Activated naive CD8-positive, alpha-beta T cell treated with anti-CD3 and anti-CD28 coated beads, Interleukin-2, amount 10 ng/mL, durations not matched to agents 7 days and 5 days (primary cell): ENCODE data around the gene MAN2B1. TPM values are rescaled to one million over a fixed set of nuclear protein-coding genes. Genes with fewer than 3 reads are reported as not detected.
A peak's percentile ranks its signal among the peaks of the same experiment; 100 is the strongest.

Experiments
- ATAC-seq: fragments of 150-1000 bp; cut with Tn5 transposase; one replicate; pipeline ENCODE4 v1.10.0; 2021; ENCODE audit warnings: low read depth, moderate library complexity
- POLR2A ChIA-PET: fragments of 350-600 bp; sonication (Branson Sonifier 250); formaldehyde crosslinking; loops from one replicate; lab custom pipeline; 2021; ENCODE audit warnings: antibody characterized with exemption; lab: Charles Lee
- DNase-seq: peaks from one replicate; pipeline ENCODE4 v3.0.0; 2021
- H3K27ac Mint-ChIP-seq: one replicate; pipeline ENCODE4 v1.8.0; 2022; ENCODE audit warnings: mild to moderate bottlenecking, mixed read lengths
- H3K27me3 Mint-ChIP-seq: one replicate; pipeline ENCODE4 v1.8.0; 2022; ENCODE audit warnings: mild to moderate bottlenecking, moderate library complexity, mixed read lengths
- H3K36me3 Mint-ChIP-seq: one replicate; pipeline ENCODE4 v1.8.0; 2021; ENCODE audit warnings: mild to moderate bottlenecking, mixed read lengths
- H3K4me1 Mint-ChIP-seq: one replicate; pipeline ENCODE4 v1.8.0; 2021; ENCODE audit warnings: mixed read lengths
- H3K4me3 Mint-ChIP-seq: one replicate; pipeline ENCODE4 v1.8.0; 2022; ENCODE audit warnings: mild to moderate bottlenecking, moderate library complexity, mixed read lengths
- H3K9me3 Mint-ChIP-seq: one replicate; pipeline ENCODE4 v1.8.0; 2021; ENCODE audit warnings: mixed read lengths
- total RNA-seq, 2 experiments: library from RNA; stranded (reverse); gene quantifications; one replicate each; pipeline ENCODE4 v1.2.3, GENCODE V29; 2021

Gene MAN2B1
- total RNA-seq, 2 experiments from 2014 or later = 108 to 115 TPM

- Mint-ChIP-seq H3K27ac (no peak overlapping the region), H3K4me3 (no peak overlapping the region), H3K9me3 (peaks cover 2% of the 10 kb centered on the region), H3K4me1 (peaks cover 23% of the 10 kb centered on the region), H3K27me3 (no peaks in the 10 kb centered on the region), H3K36me3 (peaks cover 43% of the 10 kb centered on the region)
- POLR2A ChIA-PET = interaction anchor here (0.6 kb wide), 1 partner anchor 1134 kb away, joined by 3 read pairs; no protein-coding TSS in a partner anchor
- DNase-seq (no peak), ATAC-seq (no peak)
Observed at GRCh38 chr19:12617646-12618045, 48.9 kb downstream of the MAN2B1 start.

- peak overlapping the region; percentile 99 for H3K4me3 Mint-ChIP-seq
- no peaks in the 10 kb centered on the region for H3K27me3 Mint-ChIP-seq
- POLR2A ChIA-PET = interaction anchor here (0.6 to 2.0 kb wide), 8 partner anchors 12 to 180 kb away, joined by 3 to 8 read pairs (median 4); partner anchors contain the start of genes DHPS and JUNB
- peak overlapping the region; percentile 99 for H3K27ac Mint-ChIP-seq
- H3K9me3 Mint-ChIP-seq = no peaks in the 10 kb centered on the region
- ATAC-seq (no peak), DNase-seq (no peak)
- peaks cover 23% of the 10 kb centered on the region for H3K36me3 Mint-ChIP-seq
- peaks cover 30% of the 10 kb centered on the region for H3K4me1 Mint-ChIP-seq
Observed at GRCh38 chr19:12611361-12611699, 55.2 kb downstream of the MAN2B1 start.

- H3K4me1 Mint-ChIP-seq = peaks cover 26% of the 10 kb centered on the region
- no peaks in the 10 kb centered on the region for H3K9me3 Mint-ChIP-seq
- peak within 1 kb of the TSS; percentile 99 for H3K4me3 Mint-ChIP-seq
- DNase-seq (peak; percentile 91), ATAC-seq (peak; percentile 88)
- H3K36me3 Mint-ChIP-seq = peaks cover 18% of the 10 kb centered on the region
- POLR2A ChIA-PET = interaction anchor here (0.6 to 2.0 kb wide), 11 partner anchors 13 to 181 kb away, joined by 3 to 8 read pairs (median 3); partner anchors contain the start of genes DHPS, JUNB, MAN2B1 and WDR83
- no peaks in the 10 kb centered on the region for H3K27me3 Mint-ChIP-seq
- H3K27ac Mint-ChIP-seq = peak within 1 kb of the TSS; percentile 99
Observed at GRCh38 chr19:12610540-12611360, 55.8 kb downstream of the MAN2B1 start, which contains the start of the genes ZNF490 and ZNF791. Gene ZNF490 (minus strand): TSS chr19:12610813. CDS start chr19:12610680, 133 bp downstream. Gene ZNF791 (plus strand): TSS chr19:12610920. CDS start chr19:12611080, 160 bp downstream.

- no peak overlapping the region for H3K4me3 Mint-ChIP-seq
- H3K4me1 Mint-ChIP-seq = peaks cover 21% of the 10 kb centered on the region
- H3K9me3 Mint-ChIP-seq = no peaks in the 10 kb centered on the region
- ATAC-seq (no peak), DNase-seq (no peak)
- no peaks in the 10 kb centered on the region for H3K27me3 Mint-ChIP-seq
- H3K27ac Mint-ChIP-seq = no peak overlapping the region
- H3K36me3 Mint-ChIP-seq = peaks cover 16% of the 10 kb centered on the region
- POLR2A ChIA-PET = interaction anchor here (0.6 kb wide), 2 partner anchors 166 to 621 kb away, joined by 3 read pairs; no protein-coding TSS in a partner anchor
Observed at GRCh38 chr19:12607631-12608030, 58.9 kb downstream of the MAN2B1 start.

- POLR2A ChIA-PET = interaction anchor here (0.6 kb wide), 1 partner anchor 167 kb away, joined by 3 read pairs; no protein-coding TSS in a partner anchor
- no peak for DNase-seq
Observed at GRCh38 chr19:12606796-12607195, 59.7 kb downstream of the MAN2B1 start.

GRCh38 chr19:12603714-12604113 lies 62.8 kb downstream of the MAN2B1 start:
- peaks cover 12% of the 10 kb centered on the region for H3K4me1 Mint-ChIP-seq
- peaks cover 34% of the 10 kb centered on the region for H3K36me3 Mint-ChIP-seq
- H3K9me3 Mint-ChIP-seq = no peaks in the 10 kb centered on the region
- peak overlapping the region; percentile 16 for H3K4me3 Mint-ChIP-seq
- peak overlapping the region; percentile 61 for H3K27ac Mint-ChIP-seq
- peak; percentile 84 for ATAC-seq
- DNase-seq = no peak
- no peaks in the 10 kb centered on the region for H3K27me3 Mint-ChIP-seq
- POLR2A ChIA-PET = interaction anchor here (0.5 to 1.1 kb wide), 8 partner anchors 10 to 549 kb away, joined by 3 to 16 read pairs (median 3); a partner anchor contains a TSS

More at GRCh38 chr19:12606796-12607195, 59.7 kb downstream of the MAN2B1 start:
- no peaks in the 10 kb centered on the region for H3K27me3 Mint-ChIP-seq
- H3K9me3 Mint-ChIP-seq = no peaks in the 10 kb centered on the region
- no peak overlapping the region for H3K27ac Mint-ChIP-seq
- ATAC-seq = no peak
- H3K4me3 Mint-ChIP-seq = no peak overlapping the region
- H3K36me3 Mint-ChIP-seq = peaks cover 23% of the 10 kb centered on the region
- peaks cover 18% of the 10 kb centered on the region for H3K4me1 Mint-ChIP-seq

- Mint-ChIP-seq H3K27me3 (no peaks in the 10 kb centered on the region), H3K36me3 (peaks cover 38% of the 10 kb centered on the region), H3K4me1 (no peaks in the 10 kb centered on the region), H3K27ac (no peak overlapping the region), H3K9me3 (no peaks in the 10 kb centered on the region), H3K4me3 (no peak overlapping the region)
- POLR2A ChIA-PET = interaction anchor here (1.1 kb wide), 1 partner anchor 13 kb away, joined by 5 read pairs; the partner anchor contains the start of genes ZNF490 and ZNF791
- no peak for DNase-seq
- no peak for ATAC-seq
Observed at GRCh38 chr19:12597594-12597993, 68.9 kb downstream of the MAN2B1 start.

- H3K4me1 Mint-ChIP-seq = no peaks in the 10 kb centered on the region
- no peaks in the 10 kb centered on the region for H3K27me3 Mint-ChIP-seq
- POLR2A ChIA-PET = no interaction called here
- H3K4me3 Mint-ChIP-seq = no peak overlapping the region
- DNase-seq = no peak
- no peaks in the 10 kb centered on the region for H3K9me3 Mint-ChIP-seq
- no peak for ATAC-seq
- no peak overlapping the region for H3K27ac Mint-ChIP-seq
- peaks cover 32% of the 10 kb centered on the region for H3K36me3 Mint-ChIP-seq
Observed at GRCh38 chr19:12596927-12597548, 69.5 kb downstream of the MAN2B1 start.

Other genes starting within 250 kb of the MAN2B1 start
- 1 to 10 TPM; 6.9 to 7.1 TPM for gene ZNF443, start 225.7 kb downstream of the MAN2B1 start, total RNA-seq
- 1 to 10 TPM; 4.9 to 5.0 TPM for gene ZNF709, start 181.9 kb downstream of the MAN2B1 start, total RNA-seq
- 10 to 100 TPM; 18.1 to 19.0 TPM for gene ZNF564, start 115.3 kb downstream of the MAN2B1 start, total RNA-seq
- 10 to 100 TPM; 14.9 to 17.4 TPM for gene ZNF490, start 55.9 kb downstream of the MAN2B1 start, total RNA-seq
- gene ZNF791, start 55.8 kb downstream of the MAN2B1 start, total RNA-seq = 10 to 100 TPM; 37.1 to 42.7 TPM
- 10 to 100 TPM; 18.2 to 21.1 TPM for gene WDR83, start 65 bp upstream of the MAN2B1 start, total RNA-seq
- 100 to 1,000 TPM; 148 to 149 TPM for gene DHPS, start 15.1 kb upstream of the MAN2B1 start, total RNA-seq
- not detected for gene GNG14, start 21.3 kb upstream of the MAN2B1 start, total RNA-seq
- 1 to 10 TPM; 4.9 to 5.3 TPM for gene FBXW9, start 29.9 kb upstream of the MAN2B1 start, total RNA-seq
- gene TNPO2, start 57.2 kb upstream of the MAN2B1 start, total RNA-seq = 10 to 100 TPM; 80.8 to 81.9 TPM
- 100 to 1,000 TPM; 213 to 214 TPM for gene TRIR, start 67.9 kb upstream of the MAN2B1 start, total RNA-seq
- 10 to 100 TPM; 46.4 to 47.2 TPM for gene GET3, start 70.8 kb upstream of the MAN2B1 start, total RNA-seq
- not detected for gene BEST2, start 85.0 kb upstream of the MAN2B1 start, total RNA-seq
- 10 to 100 TPM; 20.0 to 20.3 TPM for gene HOOK2, start 108.8 kb upstream of the MAN2B1 start, total RNA-seq
- 10 to 100 TPM; 82.7 to 84.6 TPM for gene JUNB, start 124.7 kb upstream of the MAN2B1 start, total RNA-seq
- gene PRDX2, start 135.1 kb upstream of the MAN2B1 start, total RNA-seq = 100 to 1,000 TPM; 170 to 181 TPM
- 10 to 100 TPM in 1 of 2 experiments, 1 to 10 TPM in 1; 5.8 to 10.8 TPM for gene THSD8, start 135.3 kb upstream of the MAN2B1 start, total RNA-seq
- gene RNASEH2A, start 139.8 kb upstream of the MAN2B1 start, total RNA-seq = 10 to 100 TPM; 46.2 to 47.8 TPM
- not detected for gene RTBDN, start 167.8 kb upstream of the MAN2B1 start, total RNA-seq
- gene MAST1, start 171.8 kb upstream of the MAN2B1 start, total RNA-seq = 1 to 10 TPM; 1.8 to 2.6 TPM
- gene DNASE2, start 214.7 kb upstream of the MAN2B1 start, total RNA-seq = 10 to 100 TPM; 29.0 to 30.4 TPM
- gene KLF1, start 220.5 kb upstream of the MAN2B1 start, total RNA-seq = under 1 TPM in 1 of 2 experiments, not detected in 1; 0.19 TPM
- gene GCDH, start 224.4 kb upstream of the MAN2B1 start, total RNA-seq = 10 to 100 TPM; 39.7 to 43.4 TPM